H1 (cell line): ENCODE data around the gene DLST. TPM values are rescaled to one million over a fixed set of nuclear protein-coding genes. Genes with fewer than 3 reads are reported as not detected.

Experiments
- CTCF ChIA-PET: fragments of 300-600 bp; sonication (Branson Sonifier 250); formaldehyde crosslinking; loops from one replicate; lab custom pipeline; 2021; ENCODE audit not compliant: partially characterized antibody; lab: Charles Lee
- POLR2A ChIA-PET: fragments of 300-600 bp; sonication (Branson Sonifier 250); formaldehyde crosslinking; loops from one replicate; lab custom pipeline; 2021; ENCODE audit warnings: inconsistent platforms; ENCODE audit not compliant: partially characterized antibody; lab: Charles Lee
- DNase-seq, 2 experiments: peaks; one replicate each; pipeline versions ENCODE4 v3.0.0 to v3.0.0-alpha.2; 2010 to 2022; ENCODE audit warnings: low spot score in 2 of 2, low read depth in 1 of 2, mixed read lengths in 1 of 2
- FAIRE-seq: peaks from 2 replicates; lab custom pipeline; 2011; peaks lifted over from hg19 to GRCh38; lab: Jason Lieb, UNC
- H2AFZ ChIP-seq: 2 replicates; pipeline ENCODE4 v1.8.1; 2012; ENCODE audit warnings: low read length, inconsistent platforms
- H2AK5ac ChIP-seq: 2 replicates; pipeline ENCODE4 v1.6.1; 2013; ENCODE audit warnings: low read depth, low read length
- H2BK120ac ChIP-seq: replicated peaks from 2 replicates; pipeline ENCODE3; 2013; ENCODE audit warnings: low read depth, low read length, inconsistent platforms
- H2BK12ac ChIP-seq: 2 replicates; pipeline ENCODE4 v1.6.1; 2013; ENCODE audit warnings: low read depth, low read length
- H2BK15ac ChIP-seq: 2 replicates; pipeline ENCODE4 v1.6.1; 2013; ENCODE audit warnings: low read length
- H2BK20ac ChIP-seq: 2 replicates; pipeline ENCODE4 v1.6.1; 2013; ENCODE audit warnings: low read length
- H2BK5ac ChIP-seq: 2 replicates; pipeline ENCODE4 v1.6.1; 2013; ENCODE audit warnings: low read depth, low read length
- H3K14ac ChIP-seq: 2 replicates; pipeline ENCODE4 v1.6.1; 2013; ENCODE audit warnings: inconsistent platforms; ENCODE audit not compliant: insufficient read length
- H3K18ac ChIP-seq: 2 replicates; pipeline ENCODE4 v1.6.1; 2013; ENCODE audit warnings: low read length; ENCODE audit errors: extremely low read depth
- H3K23ac ChIP-seq: 2 replicates; pipeline ENCODE4 v1.6.1; 2013; ENCODE audit warnings: inconsistent platforms; ENCODE audit not compliant: insufficient read length
- H3K23me2 ChIP-seq: 2 replicates; pipeline ENCODE4 v1.6.1; 2013; ENCODE audit warnings: low read depth, low read length
- H3K27ac ChIP-seq: 2 replicates; pipeline ENCODE4 v1.6.1; 2011; ENCODE audit warnings: low read depth, low read length, inconsistent platforms
- H3K27me3 ChIP-seq, 4 experiments: replicated peaks in 1 of 4; 1 replicate in 1 of 4; 2 replicates in 3 of 4; pipeline versions ENCODE4 v1.6.1 to v1.8.1; 2011 to 2013; ENCODE audit warnings: low read length in 3 of 4, mild to moderate bottlenecking in 3 of 4, inconsistent platforms in 2 of 4, mixed read lengths in 2 of 4, moderate library complexity in 1 of 4; ENCODE audit not compliant: control insufficient read depth in 3 of 4, insufficient read depth in 3 of 4; ENCODE audit errors: extremely low read depth in 1 of 4
- H3K36me3 ChIP-seq, 4 experiments: 2 replicates each; pipeline versions ENCODE4 v1.6.1 to v1.8.1; 2011 to 2013; ENCODE audit warnings: mild to moderate bottlenecking in 4 of 4, low read length in 3 of 4, moderate library complexity in 2 of 4, control low read depth in 1 of 4, inconsistent platforms in 1 of 4; ENCODE audit not compliant: insufficient read depth in 4 of 4, control insufficient read depth in 2 of 4
- H3K4ac ChIP-seq: replicated peaks from 2 replicates; pipeline ENCODE3; 2013; ENCODE audit warnings: low read length, low read depth, mixed read lengths, inconsistent platforms; ENCODE audit not compliant: insufficient read length
- H3K4me1 ChIP-seq, 4 experiments: replicated peaks in 1 of 4; 1 replicate in 1 of 4; 2 replicates in 3 of 4; pipeline versions ENCODE4 v1.6.1 to v1.8.1; 2011 to 2013; ENCODE audit warnings: low read length in 3 of 4, inconsistent platforms in 2 of 4, mixed read lengths in 1 of 4; ENCODE audit not compliant: insufficient read depth in 4 of 4, control insufficient read depth in 3 of 4
- H3K4me2 ChIP-seq, 2 experiments: 2 replicates each; pipeline versions ENCODE4 v1.6.1 to v1.8.1; 2011 to 2013; ENCODE audit warnings: low read depth in 2 of 2, low read length in 2 of 2, control low read depth in 1 of 2, inconsistent platforms in 1 of 2, mild to moderate bottlenecking in 1 of 2; ENCODE audit not compliant: insufficient read depth in 1 of 2
- H3K4me3 ChIP-seq, 4 experiments: fragments of 200-600, 300-600 bp in 1 of 4; sonication (generic), shearing (Covaris generic), sonication (Bioruptor Twin) in 1 of 4; 2 replicates each; pipeline versions ENCODE4 v1.5.1 to v1.8.1; 2011 to 2016; ENCODE audit warnings: low read length in 4 of 4, low read depth in 3 of 4, control low read depth in 2 of 4, inconsistent platforms in 2 of 4, mild to moderate bottlenecking in 2 of 4, mixed read lengths in 1 of 4, moderate library complexity in 1 of 4; ENCODE audit not compliant: insufficient read depth in 2 of 4; ENCODE audit errors: extremely low read depth in 1 of 4
- H3K56ac ChIP-seq: replicated peaks from 2 replicates; pipeline ENCODE3; 2013; ENCODE audit warnings: low read depth, mild to moderate bottlenecking, mixed read lengths, low read length, inconsistent platforms; ENCODE audit not compliant: insufficient read length
- H3K79me1 ChIP-seq: 2 replicates; pipeline ENCODE4 v1.6.1; 2013; ENCODE audit warnings: low read depth, low read length, control low read depth
- H3K79me2 ChIP-seq, 2 experiments: 2 replicates each; pipeline versions ENCODE4 v1.6.1 to v1.8.1; 2012 to 2013; ENCODE audit warnings: low read length in 2 of 2, mild to moderate bottlenecking in 2 of 2, inconsistent platforms in 1 of 2; ENCODE audit not compliant: insufficient read depth in 2 of 2, control insufficient read depth in 1 of 2
- H3K9ac ChIP-seq, 4 experiments: replicated peaks in 1 of 4; 1 replicate in 1 of 4; 2 replicates in 3 of 4; pipeline versions ENCODE4 v1.6.1 to v1.8.1; 2011 to 2013; ENCODE audit warnings: low read depth in 3 of 4, low read length in 3 of 4, control low read depth in 2 of 4, mild to moderate bottlenecking in 2 of 4, moderate library complexity in 2 of 4, inconsistent platforms in 1 of 4; ENCODE audit errors: extremely low read depth in 1 of 4
- H3K9me3 ChIP-seq, 2 experiments: 2 replicates each; pipeline versions ENCODE4 v1.6.1 to v1.8.1; 2012 to 2013; ENCODE audit warnings: mild to moderate bottlenecking in 2 of 2, moderate library complexity in 2 of 2, control low read depth in 1 of 2, inconsistent platforms in 1 of 2, low read depth in 1 of 2, low read length in 1 of 2, mixed read lengths in 1 of 2; ENCODE audit not compliant: insufficient read depth in 2 of 2
- H4K20me1 ChIP-seq, 2 experiments: replicated peaks in 1 of 2; 2 replicates each; pipeline versions ENCODE3 to v1.8.1; 2011 to 2013; ENCODE audit warnings: inconsistent platforms in 2 of 2, low read length in 2 of 2, mild to moderate bottlenecking in 1 of 2; ENCODE audit not compliant: insufficient read depth in 2 of 2, control insufficient read depth in 1 of 2
- H4K5ac ChIP-seq: 2 replicates; pipeline ENCODE4 v1.6.1; 2013; ENCODE audit warnings: low read length, low read depth, mixed read lengths, inconsistent platforms; ENCODE audit not compliant: insufficient read length
- H4K8ac ChIP-seq: 2 replicates; pipeline ENCODE4 v1.8.0; 2013; ENCODE audit warnings: mild to moderate bottlenecking, moderate library complexity, low read length, inconsistent platforms; ENCODE audit not compliant: insufficient read depth; ENCODE audit errors: extremely low read depth
- H4K91ac ChIP-seq: replicated peaks from 2 replicates; pipeline ENCODE3; 2013; ENCODE audit warnings: low read length, mixed read lengths, inconsistent platforms; ENCODE audit not compliant: insufficient read length
- BACH1 ChIP-seq: IDR thresholded peaks from 2 replicates; pipeline ENCODE4 v1.6.1; 2012; ENCODE audit warnings: low read length, improper control_type of control experiment
- GTF2F1 ChIP-seq: IDR thresholded peaks from 2 replicates; pipeline ENCODE4 v1.6.1; 2012; ENCODE audit warnings: low read depth, low read length, improper control_type of control experiment, borderline replicate concordance
- SP4 ChIP-seq: IDR thresholded peaks from 2 replicates; pipeline ENCODE4 v1.6.1; 2012; ENCODE audit warnings: low read length, inconsistent platforms
- SUZ12 ChIP-seq: fragments of 200-600 bp; sonication (generic); IDR thresholded peaks from 2 replicates; pipeline ENCODE4 v1.6.1; 2012; ENCODE audit warnings: mild to moderate bottlenecking, inconsistent platforms, low read length, moderate library complexity, mixed read lengths
- YY1 ChIP-seq: IDR thresholded peaks from 2 replicates; pipeline ENCODE4 v1.6.1; 2011; ENCODE audit warnings: low read depth, mild to moderate bottlenecking, low read length
- ZNF274 ChIP-seq: IDR thresholded peaks from 2 replicates; pipeline ENCODE4 v1.7.0; 2012; ENCODE audit warnings: low read length, borderline replicate concordance; ENCODE audit errors: extremely low read depth
- WGBS, 2 experiments: shearing (Covaris generic) in 1 of 2; methylation state at CpG; one replicate each; pipeline versions ENCODE4 v1.1.6 to v1.1.7; 2013 to 2015; ENCODE audit warnings: low lambda C conversion rate in 2 of 2, mixed read lengths in 2 of 2, inconsistent platforms in 1 of 2, low coverage in 1 of 2, missing lambda C conversion rate in 1 of 2; ENCODE audit not compliant: insufficient replicate concordance in 2 of 2, insufficient coverage in 1 of 2, insufficient read length in 1 of 2; ENCODE audit errors: extremely low coverage in 1 of 2, missing lambda C conversion rate in 1 of 2; 5-methylcytosine and 5-hydroxymethylcytosine counted together
- polyA plus RNA-seq, 7 experiments: library from polyadenylated mRNA; depleted of rRNA in 3 of 7; stranded (reverse) in 5 of 7; unstranded in 2 of 7; fragments of >200 nt in 5 of 7; fragments of 200-250 nt in 2 of 7; gene quantifications; 1 replicate in 5 of 7; 2 replicates in 1 of 7; 4 replicates in 1 of 7; pipeline versions ENCODE4 v1.2.1 to v1.2.3, GENCODE V29; 2011 to 2013; ENCODE audit warnings: missing spikeins in 2 of 7, mixed read lengths in 2 of 7
- total RNA-seq: library from RNA; stranded (reverse); fragmentation: NEBNext Ultra II Directional; extraction: Animal tissue kit (Norgen Biotek cat#: 25700); gene quantifications from 2 replicates; pipeline ENCODE4 v1.2.1, GENCODE V29; 2021
- TF ChIP-seq, protein P1 (sequence below): IDR thresholded peaks from 2 replicates; pipeline ENCODE4 v1.6.1; 2012; ENCODE audit warnings: inconsistent platforms
- TF ChIP-seq, protein P2 (sequence below): IDR thresholded peaks from 2 replicates; pipeline ENCODE4 v1.6.1; 2012; ENCODE audit warnings: low read length, inconsistent platforms

Gene DLST
- total and polyA plus RNA-seq, 2 of the 8 experiments (the other 6 are each of a cell fraction or from before 2014, with no cell fraction given): 96.5 to 117 TPM

DNA sequence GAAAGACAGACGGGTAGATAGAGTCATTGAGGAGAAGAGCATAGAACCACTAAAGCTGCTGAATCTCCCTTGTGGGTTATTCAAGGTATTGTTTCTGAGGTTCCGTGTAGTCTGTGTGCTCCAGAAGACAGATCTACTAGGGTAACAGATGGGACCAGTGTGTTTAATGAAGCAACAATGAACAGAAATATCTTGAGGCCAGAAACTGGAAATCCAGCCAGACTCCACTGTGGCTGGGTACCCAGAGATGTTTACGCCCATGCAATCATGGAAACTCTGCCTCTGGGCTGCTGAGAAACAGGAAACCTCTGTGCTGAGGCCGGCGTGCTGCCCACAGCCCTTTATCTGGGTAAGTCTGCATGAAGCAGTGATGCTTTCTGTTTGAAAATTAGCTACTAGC lies 14.0 kb upstream of the DLST start:
- POLR2A ChIA-PET: interaction anchor here (2.6 kb wide), 1 partner anchor 15 kb away, joined by 12 read pairs; no protein-coding TSS in a partner anchor
- Histone ChIP-seq H3K79me1 (no peaks in the 10 kb centered on the region), H3K36me3 (no peaks in the 10 kb centered on the region), H4K91ac (no peak overlapping the region), H2BK15ac (no peak overlapping the region), H3K14ac (no peak overlapping the region), H2BK5ac (no peak overlapping the region), H4K5ac (no peak overlapping the region), H3K9ac (no peak overlapping the region), H2BK12ac (no peak overlapping the region), H3K27ac (no peak overlapping the region), H2BK20ac (no peak overlapping the region), H3K9me3 (no peaks in the 10 kb centered on the region), H3K4me1 (no peaks in the 10 kb centered on the region), H3K23me2 (no peaks in the 10 kb centered on the region), H4K8ac (no peak overlapping the region), H3K56ac (no peak overlapping the region), H3K4me3 (no peak overlapping the region), H3K18ac (no peak overlapping the region), H2BK120ac (no peak overlapping the region), H2AFZ (0 out of 2 replicates have a peak overlapping the region, but pooled peaks have one; percentile 18), H3K4me2 (no peak overlapping the region), H2AK5ac (no peak overlapping the region), H4K20me1 (no peaks in the 10 kb centered on the region), H3K27me3 (no peaks in the 10 kb centered on the region), H3K23ac (no peak overlapping the region), H3K79me2 (no peaks in the 10 kb centered on the region), H3K4ac (no peak overlapping the region)
- TF ChIP-seq ZNF274 (no peak), SUZ12 (no peak), BACH1 (no peak), SP4 (no peak), YY1 (no peak), GTF2F1 (no peak)
- TF ChIP-seq, protein P1, sequence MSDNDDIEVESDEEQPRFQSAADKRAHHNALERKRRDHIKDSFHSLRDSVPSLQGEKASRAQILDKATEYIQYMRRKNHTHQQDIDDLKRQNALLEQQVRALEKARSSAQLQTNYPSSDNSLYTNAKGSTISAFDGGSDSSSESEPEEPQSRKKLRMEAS: no peak
- TF ChIP-seq, protein P2, sequence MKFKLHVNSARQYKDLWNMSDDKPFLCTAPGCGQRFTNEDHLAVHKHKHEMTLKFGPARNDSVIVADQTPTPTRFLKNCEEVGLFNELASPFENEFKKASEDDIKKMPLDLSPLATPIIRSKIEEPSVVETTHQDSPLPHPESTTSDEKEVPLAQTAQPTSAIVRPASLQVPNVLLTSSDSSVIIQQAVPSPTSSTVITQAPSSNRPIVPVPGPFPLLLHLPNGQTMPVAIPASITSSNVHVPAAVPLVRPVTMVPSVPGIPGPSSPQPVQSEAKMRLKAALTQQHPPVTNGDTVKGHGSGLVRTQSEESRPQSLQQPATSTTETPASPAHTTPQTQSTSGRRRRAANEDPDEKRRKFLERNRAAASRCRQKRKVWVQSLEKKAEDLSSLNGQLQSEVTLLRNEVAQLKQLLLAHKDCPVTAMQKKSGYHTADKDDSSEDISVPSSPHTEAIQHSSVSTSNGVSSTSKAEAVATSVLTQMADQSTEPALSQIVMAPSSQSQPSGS: no peak
- FAIRE-seq (no peak), DNase-seq (no peak)
- CTCF ChIA-PET: interaction anchor here (1.2 to 17.9 kb wide), 6 partner anchors 11 to 221 kb away, joined by 4 to 364 read pairs (median 10); partner anchors contain the start of genes DLST and PROX2
- 83% methylated on average over 5 of the region's 5 CpGs; no CpG with 5 or more reads in 1 of the 2 experiments for WGBS, 2 experiments
